ENCODE measurements around the gene MLN. TPM values are rescaled to one million over a fixed set of nuclear protein-coding genes. Genes with fewer than 3 reads are reported as not detected.

Gene MLN
- total RNA-seq, 4 donors from 2014 or later, result not detected

DNA sequence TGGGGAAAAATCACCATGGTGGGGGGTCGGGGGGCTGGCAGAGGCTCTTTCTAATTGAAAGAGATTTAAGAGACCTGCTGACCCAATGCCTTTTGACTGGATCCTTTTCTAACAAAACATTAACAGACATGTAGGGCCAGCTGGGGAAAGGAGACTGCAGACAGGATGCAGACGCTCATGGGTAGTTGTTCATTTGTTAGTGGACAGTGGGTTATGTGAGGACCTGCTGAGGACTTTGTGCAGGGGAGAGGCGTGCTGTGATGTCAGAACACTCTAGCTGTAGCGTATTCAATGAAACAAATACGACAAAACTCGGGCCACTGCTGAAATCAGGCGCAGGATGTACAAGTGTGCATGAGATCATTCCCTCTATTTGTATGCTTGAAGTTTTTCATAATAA is 58.3 kb downstream of the MLN start:
- TF ChIP-seq, protein P1, sequence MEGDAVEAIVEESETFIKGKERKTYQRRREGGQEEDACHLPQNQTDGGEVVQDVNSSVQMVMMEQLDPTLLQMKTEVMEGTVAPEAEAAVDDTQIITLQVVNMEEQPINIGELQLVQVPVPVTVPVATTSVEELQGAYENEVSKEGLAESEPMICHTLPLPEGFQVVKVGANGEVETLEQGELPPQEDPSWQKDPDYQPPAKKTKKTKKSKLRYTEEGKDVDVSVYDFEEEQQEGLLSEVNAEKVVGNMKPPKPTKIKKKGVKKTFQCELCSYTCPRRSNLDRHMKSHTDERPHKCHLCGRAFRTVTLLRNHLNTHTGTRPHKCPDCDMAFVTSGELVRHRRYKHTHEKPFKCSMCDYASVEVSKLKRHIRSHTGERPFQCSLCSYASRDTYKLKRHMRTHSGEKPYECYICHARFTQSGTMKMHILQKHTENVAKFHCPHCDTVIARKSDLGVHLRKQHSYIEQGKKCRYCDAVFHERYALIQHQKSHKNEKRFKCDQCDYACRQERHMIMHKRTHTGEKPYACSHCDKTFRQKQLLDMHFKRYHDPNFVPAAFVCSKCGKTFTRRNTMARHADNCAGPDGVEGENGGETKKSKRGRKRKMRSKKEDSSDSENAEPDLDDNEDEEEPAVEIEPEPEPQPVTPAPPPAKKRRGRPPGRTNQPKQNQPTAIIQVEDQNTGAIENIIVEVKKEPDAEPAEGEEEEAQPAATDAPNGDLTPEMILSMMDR (IDR thresholded peaks at IDR 0.05; ENCODE audit: low read depth), result no peak

GRCh38 chr6:33744895-33745546 is 58.8 kb downstream of the MLN start:
- TF ChIP-seq, protein P1 (IDR thresholded peaks at IDR 0.05; ENCODE audit: low read depth), result no peak

Other genes starting within 250 kb of the MLN start
- 10 to 100 TPM in 1 of 4 donors, 1 to 10 TPM in 3; 4.2 to 15.1 (median 6.8) TPM for gene BAK1, start 223.7 kb downstream of the MLN start, total RNA-seq
- gene ITPR3, start 182.7 kb downstream of the MLN start, total RNA-seq, result 10 to 100 TPM; 13.8 to 23.5 (median 19.6) TPM
- gene UQCC2, start 92.3 kb downstream of the MLN start, total RNA-seq, result 10 to 100 TPM in 3 of 4 donors, 1 to 10 TPM in 1; 9.9 to 15.9 (median 13.5) TPM
- gene IP6K3, start 57.1 kb downstream of the MLN start, total RNA-seq, result 1 to 10 TPM in 2 of 4 donors, under 1 TPM in 1, not detected in 1; 0.34 to 2.3 (median 1.1) TPM
- gene LEMD2, start 14.9 kb downstream of the MLN start, total RNA-seq, result 10 to 100 TPM; 24.3 to 61.6 (median 40.0) TPM